Kidney epithelial cell (primary cell): ENCODE measurements around the gene KIAA0408. TPM values are rescaled to one million over a fixed set of nuclear protein-coding genes. Genes with fewer than 3 reads are reported as not detected.
"Not testable (repeated sequence)": the region's sequence is repeated elsewhere in the genome, so short reads cannot be mapped to it uniquely, and the experiment has no call there.

Experiments used
- DNase-seq: peaks from one replicate; pipeline ENCODE4 v3.0.0-alpha.2; 2010; ENCODE audit warnings: low read depth
- H3K27me3 ChIP-seq: 2 replicates; pipeline ENCODE4 v1.6.0; 2011; ENCODE audit warnings: low read length; ENCODE audit not compliant: control insufficient read depth, insufficient read depth
- H3K36me3 ChIP-seq: 2 replicates; pipeline ENCODE4 v1.5.1; 2011; ENCODE audit warnings: low read length; ENCODE audit not compliant: control insufficient read depth, insufficient read depth
- H3K4me3 ChIP-seq: 2 replicates; pipeline ENCODE4 v1.5.1; 2011; ENCODE audit warnings: low read depth, mild to moderate bottlenecking, control low read depth, low read length
- CTCF ChIP-seq: IDR thresholded peaks from 2 replicates; pipeline ENCODE4 v1.5.1; 2011; ENCODE audit warnings: mild to moderate bottlenecking, moderate library complexity, low read length, control low read depth, inconsistent platforms; ENCODE audit not compliant: insufficient read depth, poor library complexity, severe bottlenecking
- total RNA-seq: library from RNA; depleted of rRNA; stranded (reverse); fragments of >200 nt; gene quantifications from 2 replicates; pipeline ENCODE4 v1.2.3, GENCODE V29; 2015

KIAA0408 gene
- total RNA-seq, 1 donor from 2014 or later: 13.5 TPM

- H3K4me3 ChIP-seq: no peak overlapping the region
- no peaks in the 10 kb centered on the region for H3K27me3 ChIP-seq
- TF ChIP-seq CTCF: peak; percentile 52
- no peaks in the 10 kb centered on the region for H3K36me3 ChIP-seq
- DNase-seq: peak; percentile 93
Measured at GRCh38 chr6:127420556-127420955, 38.6 kb downstream of the KIAA0408 start.

GRCh38 chr6:127415096-127415495 lies 44.1 kb downstream of the KIAA0408 start:
- no peak overlapping the region for H3K4me3 ChIP-seq
- TF ChIP-seq CTCF: no peak
- no peaks in the 10 kb centered on the region for H3K36me3 ChIP-seq
- no peaks in the 10 kb centered on the region for H3K27me3 ChIP-seq
- no peak for DNase-seq

DNA sequence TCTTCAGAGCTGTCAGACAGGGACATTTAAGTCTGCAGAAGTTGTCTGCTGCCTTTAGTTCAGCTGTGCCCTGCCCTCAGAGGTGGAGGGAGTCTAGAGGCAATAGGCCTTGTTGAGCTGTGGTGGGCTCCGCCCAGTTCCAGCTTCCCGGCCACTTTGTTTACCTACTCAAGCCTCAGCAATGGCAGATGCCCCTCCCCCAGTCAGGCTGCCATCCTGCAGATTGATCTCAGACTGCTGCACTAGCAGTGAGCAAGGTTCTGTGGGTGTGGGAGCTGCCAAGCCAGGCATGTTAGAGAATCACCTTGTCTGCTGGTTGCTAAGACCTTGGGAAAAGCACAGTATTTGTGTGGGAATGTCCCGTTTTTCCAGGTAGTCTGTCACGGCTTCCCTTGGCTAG lies 46.1 kb downstream of the KIAA0408 start:
- not testable (repeated sequence) for H3K36me3 ChIP-seq, H3K4me3 ChIP-seq, DNase-seq, H3K27me3 ChIP-seq

- not testable (repeated sequence) for H3K4me3 ChIP-seq, H3K27me3 ChIP-seq, H3K36me3 ChIP-seq, DNase-seq
Measured at GRCh38 chr6:127412016-127412415, 47.2 kb downstream of the KIAA0408 start.

Other genes with a start within 250 kb of the KIAA0408 start
- 33.1 and 36.2 TPM in 2 replicates for gene RNF146, start 192.5 kb downstream of the KIAA0408 start, total RNA-seq
- 48.6 and 66.3 TPM in 2 replicates for gene ECHDC1, start 115.8 kb downstream of the KIAA0408 start, total RNA-seq
- gene C6orf58, start 117.8 kb upstream of the KIAA0408 start, total RNA-seq: not detected in 2 replicates